ENCODE results near the gene LARP1.

DNA sequence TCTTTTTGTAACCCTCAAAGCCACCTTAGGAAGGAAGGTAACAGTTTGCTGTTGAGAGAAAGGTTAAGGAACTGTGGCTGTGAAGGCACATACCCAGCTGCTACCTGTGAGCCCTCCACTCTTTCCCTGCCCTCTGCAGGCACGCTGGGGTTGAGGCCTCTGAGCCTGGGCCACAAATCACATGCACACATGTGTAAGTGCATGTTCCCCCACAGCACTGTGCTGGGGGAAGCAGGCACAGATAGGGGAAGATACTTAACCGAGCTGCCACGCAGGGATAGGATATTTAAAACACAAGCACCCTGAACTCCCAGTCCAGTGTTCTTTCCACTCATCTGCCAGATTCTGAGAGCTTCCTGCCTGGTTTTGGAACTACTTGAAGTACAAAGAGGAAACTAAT, 18.1 kb downstream of the LARP1 start:
- no peak for TF ChIP-seq POLR2AphosphoS5 (IDR thresholded peaks at IDR 0.05; ENCODE audit: low read depth, low read length)
- no peak for TF ChIP-seq PAX5 (IDR thresholded peaks at IDR 0.05; ENCODE audit: insufficient read depth, low read length, severe bottlenecking)
- TF ChIP-seq POLR2A (IDR thresholded peaks at IDR 0.05; ENCODE audit: low read depth, low read length), result no peak
